Measurements from ENCODE around the gene HTT. TPM values are rescaled to one million over a fixed set of nuclear protein-coding genes. Genes with fewer than 3 reads are reported as not detected.

Gene HTT
- total and polyA plus RNA-seq, 5 donors from 2014 or later: 4.8 to 101 (median 6.4) TPM

DNA sequence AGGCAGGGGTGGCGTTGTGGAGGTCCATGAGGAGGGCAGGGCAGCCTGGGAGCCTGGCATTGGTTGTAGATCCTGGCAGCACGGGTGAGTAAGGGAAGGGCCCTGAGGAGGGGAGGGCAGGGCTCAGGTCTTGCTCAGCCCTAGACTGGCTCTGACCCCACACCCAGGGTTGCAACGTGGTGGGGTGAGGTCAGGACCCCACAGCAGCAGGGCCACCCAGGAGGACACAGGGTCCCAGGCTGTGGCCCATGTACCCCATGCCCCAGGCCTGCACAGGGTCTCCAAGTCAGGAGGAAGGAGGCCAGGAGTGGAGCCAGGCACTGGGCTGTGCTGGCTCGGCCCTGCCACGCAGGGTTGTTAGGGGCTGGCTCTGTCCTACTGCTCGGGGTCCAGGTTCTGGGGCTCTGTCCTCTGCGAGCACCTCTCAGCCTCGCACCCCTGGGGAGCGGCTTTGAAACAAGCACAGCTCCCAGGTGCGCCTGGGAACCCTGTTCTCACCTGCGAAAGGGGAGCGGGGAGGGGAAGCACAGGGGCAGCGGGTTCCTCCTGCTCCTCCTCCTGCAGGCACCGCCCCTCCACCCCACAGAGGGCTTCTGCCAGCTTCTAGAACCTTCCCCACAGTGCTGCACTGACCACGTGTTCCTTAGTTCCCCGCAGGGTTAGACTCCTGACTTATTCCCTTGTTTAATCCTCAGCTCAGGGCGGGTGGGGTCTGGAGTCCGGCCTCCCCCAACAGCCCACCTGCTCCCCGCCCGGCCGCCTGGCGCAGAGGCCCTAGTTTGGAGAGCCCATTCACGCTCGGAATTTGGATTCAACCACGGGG, 194.8 kb downstream of the HTT start:
- H3K36me3 ChIP-seq (ENCODE audit: control insufficient read depth, insufficient read depth, low read length): no peaks in the 10 kb centered on the region
- H3K9me3 Mint-ChIP-seq: peaks cover 0 to 4% (median 0%) of the 10 kb centered on the region in 7 donors
- DNase-seq (no peak), ATAC-seq (ENCODE audit: low read depth in 2 of 2) (peak in 1 of 2 donors; percentile 39)
- no peaks in the 10 kb centered on the region for H3K27me3 Mint-ChIP-seq
- peaks cover 0 to 2% (median 0%) of the 10 kb centered on the region in 4 donors for H3K4me1 Mint-ChIP-seq
- no peak overlapping the region for H3K27ac Mint-ChIP-seq
- H3K36me3 Mint-ChIP-seq: no peaks in the 10 kb centered on the region
- H3K27me3 ChIP-seq (ENCODE audit: control insufficient read depth, insufficient read depth, low read length): no peaks in the 10 kb centered on the region
- no peaks in the 10 kb centered on the region for H3K4me1 ChIP-seq (ENCODE audit: control insufficient read depth, insufficient read depth, low read length, poor library complexity, severe bottlenecking)
- no peak overlapping the region for H3K4me3 Mint-ChIP-seq
- H3K27ac ChIP-seq (ENCODE audit: insufficient read depth, low read length, poor library complexity, severe bottlenecking): no peak overlapping the region
- H3K4me3 ChIP-seq (ENCODE audit: low read depth, low read length): no peak overlapping the region
- peaks cover 0 to 5% of the 10 kb centered on the region in 2 experiments for H3K9me3 ChIP-seq (ENCODE audit: control insufficient read depth in 2 of 2, low read length in 2 of 2)

- no peaks in the 10 kb centered on the region for H3K36me3 Mint-ChIP-seq
- no peaks in the 10 kb centered on the region for H3K27me3 Mint-ChIP-seq
Measured at GRCh38 chr4:3269991-3270611, 195.6 kb downstream of the HTT start.

DNA sequence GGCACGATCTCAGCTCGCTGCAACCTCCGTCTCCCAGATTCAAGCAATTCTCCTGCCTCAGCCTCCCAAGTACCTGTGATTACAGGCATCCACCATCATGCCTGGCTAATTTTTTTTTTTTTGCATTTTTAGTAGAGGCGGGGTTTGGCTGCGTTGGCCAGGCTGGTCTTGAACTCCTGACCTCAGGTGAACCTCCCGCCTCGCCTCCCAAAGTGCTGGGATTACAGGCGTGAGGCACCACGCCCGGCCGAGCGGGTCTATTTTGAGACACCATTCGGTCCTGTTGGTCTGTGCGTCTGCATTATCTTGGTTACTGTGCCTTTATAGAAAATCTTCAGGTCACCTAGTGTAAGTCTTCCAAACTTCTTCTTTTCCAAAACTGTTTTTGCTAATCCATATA, 196.7 kb downstream of the HTT start:
- H3K9me3 ChIP-seq (ENCODE audit: control insufficient read depth in 2 of 2, low read length in 2 of 2): peaks cover 0 to 5% of the 10 kb centered on the region in 2 experiments
- DNase-seq (no peak), ATAC-seq (ENCODE audit: low read depth in 2 of 2) (no peak)
- Mint-ChIP-seq H3K27me3 (peaks cover 7% of the 10 kb centered on the region), H3K4me3 (no peak overlapping the region), H3K36me3 (peaks cover 4% of the 10 kb centered on the region), H3K4me1 (peaks cover 0 to 2% (median 0%) of the 10 kb centered on the region in 4 donors), H3K27ac (no peak overlapping the region), H3K9me3 (peaks cover 0 to 4% (median 0%) of the 10 kb centered on the region in 7 donors)
- no peak overlapping the region for H3K27ac ChIP-seq (ENCODE audit: insufficient read depth, low read length, poor library complexity, severe bottlenecking)
- H3K36me3 ChIP-seq (ENCODE audit: control insufficient read depth, insufficient read depth, low read length): no peaks in the 10 kb centered on the region
- H3K4me3 ChIP-seq (ENCODE audit: low read depth, low read length): no peak overlapping the region
- H3K4me1 ChIP-seq (ENCODE audit: control insufficient read depth, insufficient read depth, low read length, poor library complexity, severe bottlenecking): no peaks in the 10 kb centered on the region
- H3K27me3 ChIP-seq (ENCODE audit: control insufficient read depth, insufficient read depth, low read length): no peaks in the 10 kb centered on the region

More at GRCh38 chr4:3269991-3270611, 195.6 kb downstream of the HTT start:
- Mint-ChIP-seq H3K4me3 (no peak overlapping the region), H3K27ac (no peak overlapping the region), H3K4me1 (peaks cover 0 to 2% (median 0%) of the 10 kb centered on the region in 4 donors), H3K9me3 (peaks cover 0 to 4% (median 0%) of the 10 kb centered on the region in 7 donors)
- Histone ChIP-seq H3K9me3 (ENCODE audit: control insufficient read depth in 2 of 2, low read length in 2 of 2) (peaks cover 0 to 5% of the 10 kb centered on the region in 2 experiments), H3K27ac (ENCODE audit: insufficient read depth, low read length, poor library complexity, severe bottlenecking) (no peak overlapping the region), H3K4me1 (ENCODE audit: control insufficient read depth, insufficient read depth, low read length, poor library complexity, severe bottlenecking) (no peaks in the 10 kb centered on the region), H3K36me3 (ENCODE audit: control insufficient read depth, insufficient read depth, low read length) (no peaks in the 10 kb centered on the region), H3K4me3 (ENCODE audit: low read depth, low read length) (no peak overlapping the region), H3K27me3 (ENCODE audit: control insufficient read depth, insufficient read depth, low read length) (no peaks in the 10 kb centered on the region)
- DNase-seq: no peak
- ATAC-seq (ENCODE audit: low read depth in 2 of 2): no peak

DNA sequence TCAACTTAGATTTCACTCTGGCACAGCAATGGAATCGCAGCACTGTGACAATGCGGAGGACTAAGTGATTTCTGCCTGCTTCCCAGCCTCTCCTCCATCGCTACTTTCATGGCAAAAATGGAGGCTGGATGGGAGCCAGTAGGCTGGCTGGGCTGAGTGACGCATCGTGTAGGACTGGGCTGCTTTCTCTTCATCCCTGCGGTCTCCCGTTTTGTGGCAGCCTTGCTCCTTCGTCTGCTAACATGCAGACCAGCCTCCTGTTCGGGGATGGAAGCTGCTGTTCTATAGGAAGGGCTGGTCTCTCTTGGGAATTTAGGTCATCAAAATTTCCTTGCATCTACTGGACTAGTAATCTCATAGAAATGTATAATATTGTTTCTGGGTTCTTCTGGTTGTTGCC, 202.5 kb downstream of the HTT start:
- H3K27ac Mint-ChIP-seq: no peak overlapping the region
- peaks cover 16% of the 10 kb centered on the region for H3K27me3 Mint-ChIP-seq

GRCh38 chr4:3280466-3280865, 206.0 kb downstream of the HTT start:
- H3K4me1 Mint-ChIP-seq: no peaks in the 10 kb centered on the region
- Histone ChIP-seq H3K36me3 (ENCODE audit: control insufficient read depth, insufficient read depth, low read length) (no peaks in the 10 kb centered on the region), H3K4me1 (ENCODE audit: control insufficient read depth, insufficient read depth, low read length, poor library complexity, severe bottlenecking) (no peaks in the 10 kb centered on the region), H3K4me3 (ENCODE audit: low read depth, low read length) (no peak overlapping the region), H3K9me3 (ENCODE audit: control insufficient read depth in 2 of 2, low read length in 2 of 2) (no peaks in the 10 kb centered on the region), H3K27me3 (ENCODE audit: control insufficient read depth, insufficient read depth, low read length) (peaks cover 4% of the 10 kb centered on the region), H3K27ac (ENCODE audit: insufficient read depth, low read length, poor library complexity, severe bottlenecking) (no peak overlapping the region)
- ATAC-seq (ENCODE audit: low read depth in 2 of 2) (no peak), DNase-seq (no peak)
- H3K36me3 Mint-ChIP-seq: peaks cover 2% of the 10 kb centered on the region
- no peak overlapping the region for H3K4me3 Mint-ChIP-seq
- H3K27ac Mint-ChIP-seq: no peak overlapping the region
- H3K27me3 Mint-ChIP-seq: peaks cover 29% of the 10 kb centered on the region
- H3K9me3 Mint-ChIP-seq: peaks cover 0 to 11% (median 2%) of the 10 kb centered on the region in 7 donors

More for the DNA sequence above, 202.5 kb downstream of the HTT start:
- Histone ChIP-seq H3K36me3 (ENCODE audit: control insufficient read depth, insufficient read depth, low read length) (no peaks in the 10 kb centered on the region), H3K4me3 (ENCODE audit: low read depth, low read length) (no peak overlapping the region), H3K9me3 (ENCODE audit: control insufficient read depth in 2 of 2, low read length in 2 of 2) (peaks cover 0 to 5% of the 10 kb centered on the region in 2 experiments), H3K27me3 (ENCODE audit: control insufficient read depth, insufficient read depth, low read length) (peaks cover 4% of the 10 kb centered on the region), H3K4me1 (ENCODE audit: control insufficient read depth, insufficient read depth, low read length, poor library complexity, severe bottlenecking) (no peaks in the 10 kb centered on the region), H3K27ac (ENCODE audit: insufficient read depth, low read length, poor library complexity, severe bottlenecking) (no peak overlapping the region)
- Mint-ChIP-seq H3K9me3 (peaks cover 0 to 8% (median 2%) of the 10 kb centered on the region in 7 donors), H3K36me3 (peaks cover 4% of the 10 kb centered on the region), H3K4me1 (no peaks in the 10 kb centered on the region), H3K4me3 (no peak overlapping the region)
- no peak for DNase-seq
- no peak for ATAC-seq (ENCODE audit: low read depth in 2 of 2)

- Histone ChIP-seq H3K36me3 (ENCODE audit: control insufficient read depth, insufficient read depth, low read length) (no peaks in the 10 kb centered on the region), H3K27ac (ENCODE audit: insufficient read depth, low read length, poor library complexity, severe bottlenecking) (no peak overlapping the region), H3K27me3 (ENCODE audit: control insufficient read depth, insufficient read depth, low read length) (peaks cover 3% of the 10 kb centered on the region), H3K4me3 (ENCODE audit: low read depth, low read length) (no peak overlapping the region), H3K4me1 (ENCODE audit: control insufficient read depth, insufficient read depth, low read length, poor library complexity, severe bottlenecking) (no peaks in the 10 kb centered on the region), H3K9me3 (ENCODE audit: control insufficient read depth in 2 of 2, low read length in 2 of 2) (no peaks in the 10 kb centered on the region)
- H3K4me3 Mint-ChIP-seq: no peak overlapping the region
- H3K36me3 Mint-ChIP-seq: no peaks in the 10 kb centered on the region
- ATAC-seq (ENCODE audit: low read depth in 2 of 2) (no peak), DNase-seq (no peak)
- H3K27me3 Mint-ChIP-seq: peaks cover 31% of the 10 kb centered on the region
- peaks cover 0 to 11% (median 2%) of the 10 kb centered on the region in 7 donors for H3K9me3 Mint-ChIP-seq
- no peak overlapping the region for H3K27ac Mint-ChIP-seq
- H3K4me1 Mint-ChIP-seq: peaks cover 0 to 3% (median 0%) of the 10 kb centered on the region in 4 donors
Measured at GRCh38 chr4:3283483-3283882, 209.0 kb downstream of the HTT start.

DNA sequence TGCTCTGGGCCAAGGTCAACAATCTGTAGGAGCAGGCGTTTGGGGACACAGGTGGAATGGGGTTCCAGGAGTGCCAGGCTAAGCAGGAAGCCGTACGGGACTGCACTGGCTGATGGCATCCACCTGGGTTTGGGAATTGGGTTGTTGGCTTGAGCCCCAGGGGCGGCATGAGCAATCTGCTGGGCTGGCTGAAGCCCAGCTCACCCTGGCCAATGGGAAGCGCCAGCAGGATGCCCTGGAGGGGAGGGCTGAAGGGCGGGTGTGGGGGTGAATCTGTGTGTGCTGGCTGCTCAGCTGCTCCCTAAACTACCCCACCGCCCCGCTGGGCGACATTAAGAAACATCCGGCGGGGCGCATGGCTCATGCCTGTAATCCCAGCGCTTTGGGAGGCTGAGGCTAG, 209.4 kb downstream of the HTT start:
- H3K27ac ChIP-seq (ENCODE audit: insufficient read depth, low read length, poor library complexity, severe bottlenecking): no peak overlapping the region
- H3K36me3 ChIP-seq (ENCODE audit: control insufficient read depth, insufficient read depth, low read length): no peaks in the 10 kb centered on the region
- DNase-seq: no peak
- Mint-ChIP-seq H3K4me3 (no peak overlapping the region), H3K36me3 (no peaks in the 10 kb centered on the region), H3K27ac (no peak overlapping the region), H3K9me3 (peaks cover 0 to 11% (median 2%) of the 10 kb centered on the region in 7 donors), H3K4me1 (peaks cover 0 to 3% (median 0%) of the 10 kb centered on the region in 4 donors), H3K27me3 (peaks cover 31% of the 10 kb centered on the region)
- no peaks in the 10 kb centered on the region for H3K9me3 ChIP-seq (ENCODE audit: control insufficient read depth in 2 of 2, low read length in 2 of 2)
- peaks cover 3% of the 10 kb centered on the region for H3K27me3 ChIP-seq (ENCODE audit: control insufficient read depth, insufficient read depth, low read length)
- no peak overlapping the region for H3K4me3 ChIP-seq (ENCODE audit: low read depth, low read length)
- ATAC-seq (ENCODE audit: low read depth in 2 of 2): no peak
- no peaks in the 10 kb centered on the region for H3K4me1 ChIP-seq (ENCODE audit: control insufficient read depth, insufficient read depth, low read length, poor library complexity, severe bottlenecking)

All from CD4-positive, CD25-positive, alpha-beta regulatory T cell (primary cell).